Suprapubic skin (tissue), 4 donors: ENCODE data around the gene SOX30.

ENCODE experiments used
- EP300 ChIP-seq: sonication (generic); formaldehyde crosslinking; IDR thresholded peaks from one replicate; pipeline ENCODE4 v1.6.1; 2017; ENCODE audit warnings: antibody characterized with exemption
- POLR2A ChIP-seq, 2 donors: fragments of 450-650 bp; IDR thresholded peaks; one replicate each; pipeline ENCODE4 v1.6.1; 2017; ENCODE audit warnings: antibody characterized with exemption in 2 of 2, mild to moderate bottlenecking in 2 of 2, moderate library complexity in 2 of 2
- POLR2AphosphoS5 ChIP-seq, 3 donors: sonication (generic); formaldehyde crosslinking; IDR thresholded peaks; one replicate each; pipeline ENCODE4 v1.6.1; 2017; ENCODE audit warnings: antibody characterized with exemption in 3 of 3
- TF ChIP-seq, protein P1 (sequence below), 2 donors: fragments of 200-600 bp in 1 of 2; fragments of 450-650 bp in 1 of 2; sonication (generic) in 1 of 2; IDR thresholded peaks; one replicate each; pipeline ENCODE4 v1.5.1; 2016 to 2019; ENCODE audit warnings: antibody characterized with exemption in 2 of 2, mild to moderate bottlenecking in 1 of 2, moderate library complexity in 1 of 2

DNA sequence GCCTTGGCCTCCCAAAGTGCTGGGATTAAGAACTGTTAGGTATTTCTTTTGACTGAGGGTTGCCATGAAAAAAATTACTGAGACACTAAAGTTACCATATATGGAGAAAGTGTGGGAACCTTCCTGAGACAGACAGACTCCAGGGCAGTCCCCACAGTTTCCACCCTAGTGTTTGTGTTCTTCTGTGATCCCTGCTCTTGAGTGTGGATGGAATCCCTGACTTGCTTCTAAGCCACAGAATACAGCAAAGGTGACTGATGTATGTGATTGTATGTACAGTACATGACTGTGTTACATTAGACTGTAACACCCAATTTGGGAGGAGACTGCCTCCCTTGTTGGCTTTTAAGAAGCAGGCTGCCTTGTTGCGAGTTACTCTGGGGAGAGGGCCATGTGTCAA, 52.0 kb downstream of the SOX30 start:
- TF ChIP-seq, protein P1, sequence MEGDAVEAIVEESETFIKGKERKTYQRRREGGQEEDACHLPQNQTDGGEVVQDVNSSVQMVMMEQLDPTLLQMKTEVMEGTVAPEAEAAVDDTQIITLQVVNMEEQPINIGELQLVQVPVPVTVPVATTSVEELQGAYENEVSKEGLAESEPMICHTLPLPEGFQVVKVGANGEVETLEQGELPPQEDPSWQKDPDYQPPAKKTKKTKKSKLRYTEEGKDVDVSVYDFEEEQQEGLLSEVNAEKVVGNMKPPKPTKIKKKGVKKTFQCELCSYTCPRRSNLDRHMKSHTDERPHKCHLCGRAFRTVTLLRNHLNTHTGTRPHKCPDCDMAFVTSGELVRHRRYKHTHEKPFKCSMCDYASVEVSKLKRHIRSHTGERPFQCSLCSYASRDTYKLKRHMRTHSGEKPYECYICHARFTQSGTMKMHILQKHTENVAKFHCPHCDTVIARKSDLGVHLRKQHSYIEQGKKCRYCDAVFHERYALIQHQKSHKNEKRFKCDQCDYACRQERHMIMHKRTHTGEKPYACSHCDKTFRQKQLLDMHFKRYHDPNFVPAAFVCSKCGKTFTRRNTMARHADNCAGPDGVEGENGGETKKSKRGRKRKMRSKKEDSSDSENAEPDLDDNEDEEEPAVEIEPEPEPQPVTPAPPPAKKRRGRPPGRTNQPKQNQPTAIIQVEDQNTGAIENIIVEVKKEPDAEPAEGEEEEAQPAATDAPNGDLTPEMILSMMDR (IDR thresholded peaks at IDR 0.05) = no peak
- TF ChIP-seq EP300 (no peak), POLR2A (IDR thresholded peaks at IDR 0.05) (no peak), POLR2AphosphoS5 (IDR thresholded peaks at IDR 0.05) (no peak)
